EH (cell line): ENCODE results near the gene PIEZO2.

Experiments
- DNase-seq: peaks from one replicate; pipeline ENCODE4 v3.0.0-alpha.2; 2015; ENCODE audit warnings: low read depth

Gene PIEZO2

GRCh38 chr18:10732990-10733389 lies 416.4 kb downstream of the PIEZO2 start:
- no peak for DNase-seq

GRCh38 chr18:10727477-10727876 lies 421.9 kb downstream of the PIEZO2 start:
- no peak for DNase-seq

GRCh38 chr18:10726198-10727068 lies 422.9 kb downstream of the PIEZO2 start:
- no peak for DNase-seq

DNA sequence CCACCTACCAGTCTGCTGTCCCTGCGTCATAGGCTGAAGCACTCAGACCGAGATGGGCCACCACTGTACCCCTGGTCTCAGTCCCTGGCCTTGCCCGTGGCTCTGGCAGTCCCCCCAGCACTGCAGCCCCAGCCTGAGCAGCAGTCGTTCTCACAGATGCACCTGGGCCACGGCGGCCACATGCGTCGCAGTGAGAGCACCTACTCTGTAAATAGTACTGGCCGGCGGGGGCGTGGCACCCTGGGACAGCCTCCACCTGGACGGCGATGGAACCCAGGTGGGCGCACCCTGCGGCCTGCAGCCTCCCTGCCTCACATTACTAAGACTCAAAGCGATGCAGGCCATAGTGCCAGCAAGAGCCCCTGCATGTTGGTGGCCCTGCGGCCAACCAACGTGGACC lies 424.7 kb downstream of the PIEZO2 start:
- DNase-seq: no peak

- no peak for DNase-seq
Measured at GRCh38 chr18:10723496-10723895, 425.9 kb downstream of the PIEZO2 start.

GRCh38 chr18:10718809-10719208 lies 430.6 kb downstream of the PIEZO2 start:
- no peak for DNase-seq

- DNase-seq: peak; percentile 7
Measured at GRCh38 chr18:10715791-10716190, 433.6 kb downstream of the PIEZO2 start.

DNA sequence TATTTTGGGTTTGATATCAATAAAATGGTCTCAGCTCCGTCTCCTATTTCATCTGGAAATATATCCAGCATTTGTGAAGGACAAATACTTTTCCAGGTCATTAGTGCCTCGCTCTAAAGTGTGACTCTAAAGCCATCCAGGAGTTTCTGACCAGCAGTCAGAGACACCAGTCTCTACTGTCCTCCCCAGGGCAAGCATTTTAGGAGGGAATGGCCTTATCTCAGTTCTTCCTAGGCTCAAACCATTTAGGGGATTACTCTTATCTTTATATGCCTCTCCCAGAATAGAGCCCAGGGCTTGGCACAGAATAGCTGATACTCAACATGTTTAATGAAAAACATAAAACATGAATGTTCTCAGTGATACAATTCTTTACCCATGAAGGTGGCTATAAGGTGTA lies 436.0 kb downstream of the PIEZO2 start:
- DNase-seq: no peak

DNA sequence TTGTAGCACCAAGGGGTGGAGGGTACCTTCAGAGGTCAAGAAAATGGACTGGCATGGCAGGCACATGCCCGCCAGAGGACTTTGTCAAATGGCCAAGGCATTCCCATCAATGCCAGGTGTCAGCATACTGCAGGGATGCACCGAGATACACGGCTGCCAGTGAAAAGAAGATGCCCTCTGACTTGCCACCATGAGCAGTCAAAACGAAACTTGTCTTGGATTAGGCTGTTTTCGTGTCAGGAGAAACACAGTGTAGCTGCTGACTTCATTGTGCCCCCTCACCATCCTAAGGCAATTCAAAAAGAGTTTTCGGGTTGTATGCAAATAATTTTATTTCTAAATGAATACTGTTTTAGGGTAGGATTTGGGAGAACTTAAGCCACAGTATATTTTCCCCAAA lies 442.1 kb downstream of the PIEZO2 start:
- DNase-seq: no peak

DNA sequence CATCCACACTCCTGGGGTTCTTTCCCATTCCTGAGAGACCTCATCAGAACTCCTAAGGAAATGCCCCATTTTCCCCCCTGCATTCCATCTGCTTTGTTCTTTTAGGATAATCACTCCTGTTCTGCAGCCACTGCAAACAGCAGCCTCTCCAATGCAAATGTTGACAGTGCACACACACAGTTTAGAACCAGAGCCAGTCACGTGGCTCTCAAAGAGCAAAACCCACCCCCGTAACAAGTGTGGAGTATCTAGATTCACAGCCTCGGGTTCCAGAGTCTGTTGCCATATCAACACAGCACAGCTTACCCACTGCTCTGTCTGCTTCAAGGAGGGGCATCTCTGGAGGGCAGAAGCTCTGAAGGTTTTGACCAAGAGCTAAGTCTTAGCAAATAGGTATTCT lies 443.6 kb downstream of the PIEZO2 start:
- DNase-seq: no peak

- DNase-seq: no peak
Measured at GRCh38 chr18:10705291-10705690, 444.1 kb downstream of the PIEZO2 start.

- no peak for DNase-seq
Measured at GRCh38 chr18:10702206-10702605, 447.2 kb downstream of the PIEZO2 start.

- no peak for DNase-seq
Measured at GRCh38 chr18:10690366-10690765, 459.0 kb downstream of the PIEZO2 start.

- DNase-seq: no peak
Measured at GRCh38 chr18:10690035-10690329, 459.4 kb downstream of the PIEZO2 start.

GRCh38 chr18:10689236-10690034 lies 459.9 kb downstream of the PIEZO2 start:
- no peak for DNase-seq

DNA sequence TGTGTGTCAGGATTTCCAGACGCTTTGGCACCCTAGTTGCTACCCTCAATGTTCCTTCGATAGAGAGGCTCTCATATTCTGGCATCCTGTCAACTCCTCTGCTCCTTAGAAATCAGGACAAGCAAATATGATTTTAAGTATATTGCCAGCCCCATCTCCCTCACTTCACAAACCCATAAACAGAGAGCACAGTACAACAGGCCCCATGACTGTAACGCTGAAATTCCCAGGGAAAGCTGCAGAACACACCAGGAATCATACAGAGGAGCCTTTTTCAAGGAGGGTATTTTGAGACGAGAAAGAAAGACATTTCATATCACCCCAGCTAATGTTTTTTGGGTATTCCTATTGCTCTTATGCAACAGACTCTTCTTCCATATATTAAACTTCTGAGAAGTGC lies 460.6 kb downstream of the PIEZO2 start:
- no peak for DNase-seq

GRCh38 chr18:10687161-10687925 lies 462.0 kb downstream of the PIEZO2 start:
- no peak for DNase-seq

DNA sequence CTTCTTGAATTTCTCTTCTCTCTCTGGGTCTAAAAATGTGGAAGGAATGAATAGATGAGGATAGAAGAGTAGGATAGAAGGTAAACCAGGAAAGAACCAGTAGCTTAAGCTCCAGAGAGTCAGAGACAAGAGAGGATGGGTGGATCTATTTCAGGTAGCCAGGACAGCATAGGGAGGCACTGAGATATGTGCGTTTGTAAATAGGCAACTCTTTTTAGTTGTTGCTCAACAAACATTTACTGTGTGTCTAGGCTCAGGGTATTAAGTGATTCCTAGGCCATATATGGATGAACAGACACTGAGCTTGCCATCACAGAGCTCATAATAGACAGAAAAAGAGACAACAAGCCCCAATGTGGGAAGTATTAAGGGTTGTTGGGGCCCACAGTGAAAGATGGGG lies 463.1 kb downstream of the PIEZO2 start:
- DNase-seq: no peak

DNA sequence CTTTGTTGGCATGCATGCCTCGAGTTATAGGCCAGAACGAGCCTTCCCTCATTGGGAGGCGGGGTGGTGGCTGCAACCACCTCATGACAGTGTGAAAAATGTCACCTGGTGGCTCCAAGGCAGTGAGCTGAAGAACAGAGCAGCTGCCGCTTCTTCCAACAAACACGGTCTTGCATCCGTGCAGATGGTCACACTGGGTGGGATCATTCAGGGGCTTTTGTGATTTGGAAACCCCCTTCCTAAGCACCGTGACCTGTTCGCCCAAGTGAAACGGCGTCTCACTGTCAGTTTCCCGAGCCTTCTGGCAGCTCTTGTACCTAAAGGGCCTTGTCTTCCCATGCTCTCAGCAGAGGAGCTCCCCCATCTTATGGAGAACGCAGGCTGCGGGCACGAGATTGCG lies 463.9 kb downstream of the PIEZO2 start:
- no peak for DNase-seq

DNA sequence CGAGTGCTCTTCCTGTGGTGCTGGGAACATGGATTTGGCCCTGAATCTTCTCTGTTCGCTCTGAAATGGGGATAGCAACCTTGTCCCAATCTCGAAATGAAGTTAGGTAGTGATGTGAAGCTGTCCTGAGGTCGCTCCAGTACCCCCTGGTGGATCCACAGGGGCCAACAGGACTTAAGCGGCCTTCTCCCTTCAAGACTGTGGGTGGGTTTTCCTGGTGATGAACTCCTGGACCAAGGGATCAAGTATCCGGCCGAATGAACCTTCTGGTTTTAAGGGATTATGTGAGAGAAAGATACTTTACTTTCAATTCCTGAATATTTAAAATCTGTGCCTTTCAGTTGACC lies 467.0 kb downstream of the PIEZO2 start:
- no peak for DNase-seq

DNA sequence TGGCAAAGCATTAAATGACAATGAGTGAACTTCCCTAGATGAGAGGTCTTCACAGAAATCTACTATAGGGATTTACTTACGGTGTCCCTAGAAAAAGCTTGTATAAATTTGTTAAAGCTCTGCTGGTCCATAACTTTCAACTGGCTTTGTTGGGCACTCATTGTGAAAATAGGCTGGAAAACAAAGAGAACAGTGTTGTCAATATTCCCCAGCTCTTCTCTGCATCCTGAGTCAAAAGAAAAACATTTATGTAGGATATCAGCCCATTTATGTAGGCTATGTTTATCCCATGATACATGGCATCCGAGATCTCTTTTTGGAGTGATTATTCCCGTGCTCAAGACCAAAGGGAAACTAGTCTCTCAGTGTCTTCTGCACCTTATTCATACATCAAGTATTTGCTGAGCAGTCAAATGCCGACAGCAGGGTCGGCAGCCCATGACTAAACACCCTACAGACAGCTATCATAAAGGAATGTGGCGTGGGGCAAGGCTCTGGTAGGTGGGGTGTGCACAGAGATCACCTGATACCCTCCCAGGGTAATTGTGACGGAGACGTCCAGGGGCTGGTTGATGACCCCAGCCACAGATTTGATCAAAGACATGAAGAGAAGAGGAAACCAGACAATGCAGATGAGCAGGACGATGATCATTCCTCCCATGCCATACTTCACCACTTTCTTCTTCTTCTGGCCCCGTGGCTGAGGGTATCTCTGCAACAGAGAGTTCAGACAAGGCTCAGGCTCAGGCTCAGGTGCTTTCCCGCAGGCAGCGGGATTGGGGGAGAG lies 467.6 kb downstream of the PIEZO2 start:
- DNase-seq: peak; percentile 2

DNA sequence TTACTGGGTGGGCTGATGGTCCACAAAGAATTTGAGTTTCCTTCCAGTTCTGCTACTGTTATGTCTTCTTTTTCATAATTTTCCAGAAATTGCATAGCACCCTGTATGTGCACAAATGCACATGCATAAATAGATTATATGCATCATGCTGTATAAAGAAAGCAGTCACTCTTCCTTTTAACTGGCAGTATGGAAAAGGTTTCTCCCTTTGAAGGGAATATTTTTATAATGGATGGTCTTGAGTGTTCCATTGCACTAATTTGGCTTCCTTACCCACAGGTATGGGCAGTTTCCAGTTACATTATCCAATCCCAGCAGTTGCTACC lies 469.1 kb downstream of the PIEZO2 start:
- DNase-seq: no peak
